ENCODE results near the gene GIMAP7.

GRCh38 chr7:150569245-150569955 lies 54.7 kb downstream of the GIMAP7 start:
- TF ChIP-seq CTCF (IDR thresholded peaks at IDR 0.05), result no peak
- TF ChIP-seq POLR2AphosphoS5 (IDR thresholded peaks at IDR 0.05; ENCODE audit: low read depth, low read length), result no peak
- TF ChIP-seq SIN3A (IDR thresholded peaks at IDR 0.05; ENCODE audit: borderline replicate concordance, insufficient read depth, low read depth, low read length), result no peak
- TF ChIP-seq REST (IDR thresholded peaks at IDR 0.05; ENCODE audit: insufficient read depth in 1 of 2, low read depth in 2 of 2, low read length in 1 of 2), result no peak
- TF ChIP-seq TCF7L2 (IDR thresholded peaks at IDR 0.05; ENCODE audit: low read depth, low read length), result no peak
